Kidney epithelial cell (primary cell): ENCODE measurements around the gene CYBB. TPM values are rescaled to one million over a fixed set of nuclear protein-coding genes. Genes with fewer than 3 reads are reported as not detected.

ENCODE experiments used
- DNase-seq: peaks from one replicate; pipeline ENCODE4 v3.0.0-alpha.2; 2010; ENCODE audit warnings: low read depth
- H3K27me3 ChIP-seq: 2 replicates; pipeline ENCODE4 v1.6.0; 2011; ENCODE audit warnings: low read length; ENCODE audit not compliant: control insufficient read depth, insufficient read depth
- H3K36me3 ChIP-seq: 2 replicates; pipeline ENCODE4 v1.5.1; 2011; ENCODE audit warnings: low read length; ENCODE audit not compliant: control insufficient read depth, insufficient read depth
- H3K4me3 ChIP-seq: 2 replicates; pipeline ENCODE4 v1.5.1; 2011; ENCODE audit warnings: low read depth, mild to moderate bottlenecking, control low read depth, low read length
- CTCF ChIP-seq: IDR thresholded peaks from 2 replicates; pipeline ENCODE4 v1.5.1; 2011; ENCODE audit warnings: mild to moderate bottlenecking, moderate library complexity, low read length, control low read depth, inconsistent platforms; ENCODE audit not compliant: insufficient read depth, poor library complexity, severe bottlenecking
- total RNA-seq: library from RNA; depleted of rRNA; stranded (reverse); fragments of >200 nt; gene quantifications from 2 replicates; pipeline ENCODE4 v1.2.3, GENCODE V29; 2015

The CYBB gene
- total RNA-seq, 1 donor from 2014 or later: 0.38 TPM

- DNase-seq: no peak
- H3K36me3 ChIP-seq: no peaks in the 10 kb centered on the region
Measured at GRCh38 chrX:37854148-37854547, 74.3 kb downstream of the CYBB start.

GRCh38 chrX:37854748-37855147, 74.9 kb downstream of the CYBB start:
- no peak overlapping the region for H3K4me3 ChIP-seq
- no peak for DNase-seq
- no peak for TF ChIP-seq CTCF
- no peaks in the 10 kb centered on the region for H3K27me3 ChIP-seq
- H3K36me3 ChIP-seq: no peaks in the 10 kb centered on the region

More at GRCh38 chrX:37854148-37854547, 74.3 kb downstream of the CYBB start:
- Histone ChIP-seq H3K27me3 (no peaks in the 10 kb centered on the region), H3K4me3 (no peak overlapping the region)
- no peak for TF ChIP-seq CTCF

GRCh38 chrX:37860721-37861120, 80.9 kb downstream of the CYBB start:
- TF ChIP-seq CTCF: no peak

GRCh38 chrX:37862851-37863250, 83.0 kb downstream of the CYBB start:
- H3K4me3 ChIP-seq: no peak overlapping the region
- H3K36me3 ChIP-seq: no peaks in the 10 kb centered on the region
- no peaks in the 10 kb centered on the region for H3K27me3 ChIP-seq
- DNase-seq: no peak
- TF ChIP-seq CTCF: no peak

More at GRCh38 chrX:37860721-37861120, 80.9 kb downstream of the CYBB start:
- Histone ChIP-seq H3K36me3 (no peaks in the 10 kb centered on the region), H3K4me3 (no peak overlapping the region), H3K27me3 (no peaks in the 10 kb centered on the region)
- DNase-seq: no peak

Other genes starting within 250 kb of the CYBB start
- gene LANCL3, start 208.4 kb upstream of the CYBB start, total RNA-seq: 0.13 and 0.27 TPM in 2 replicates
- 0.34 and 1.1 TPM in 2 replicates for gene XK, start 94.3 kb upstream of the CYBB start, total RNA-seq
- 28.2 and 35.6 TPM in 2 replicates for gene DYNLT3, start 67.5 kb downstream of the CYBB start, total RNA-seq
- 0.08 TPM in 1 of 2 replicates, not detected in the other for gene SYTL5, start 226.5 kb downstream of the CYBB start, total RNA-seq